ENCODE results near the gene PLPPR2. TPM values are rescaled to one million over a fixed set of nuclear protein-coding genes. Genes with fewer than 3 reads are reported as not detected.
A peak's percentile ranks its signal among the peaks of the same experiment; 100 is the strongest.

Gene PLPPR2
- polyA plus RNA-seq, 2 of the 4 experiments (the other 2 are of a cell fraction) = 5.6 to 9.7 TPM

DNA sequence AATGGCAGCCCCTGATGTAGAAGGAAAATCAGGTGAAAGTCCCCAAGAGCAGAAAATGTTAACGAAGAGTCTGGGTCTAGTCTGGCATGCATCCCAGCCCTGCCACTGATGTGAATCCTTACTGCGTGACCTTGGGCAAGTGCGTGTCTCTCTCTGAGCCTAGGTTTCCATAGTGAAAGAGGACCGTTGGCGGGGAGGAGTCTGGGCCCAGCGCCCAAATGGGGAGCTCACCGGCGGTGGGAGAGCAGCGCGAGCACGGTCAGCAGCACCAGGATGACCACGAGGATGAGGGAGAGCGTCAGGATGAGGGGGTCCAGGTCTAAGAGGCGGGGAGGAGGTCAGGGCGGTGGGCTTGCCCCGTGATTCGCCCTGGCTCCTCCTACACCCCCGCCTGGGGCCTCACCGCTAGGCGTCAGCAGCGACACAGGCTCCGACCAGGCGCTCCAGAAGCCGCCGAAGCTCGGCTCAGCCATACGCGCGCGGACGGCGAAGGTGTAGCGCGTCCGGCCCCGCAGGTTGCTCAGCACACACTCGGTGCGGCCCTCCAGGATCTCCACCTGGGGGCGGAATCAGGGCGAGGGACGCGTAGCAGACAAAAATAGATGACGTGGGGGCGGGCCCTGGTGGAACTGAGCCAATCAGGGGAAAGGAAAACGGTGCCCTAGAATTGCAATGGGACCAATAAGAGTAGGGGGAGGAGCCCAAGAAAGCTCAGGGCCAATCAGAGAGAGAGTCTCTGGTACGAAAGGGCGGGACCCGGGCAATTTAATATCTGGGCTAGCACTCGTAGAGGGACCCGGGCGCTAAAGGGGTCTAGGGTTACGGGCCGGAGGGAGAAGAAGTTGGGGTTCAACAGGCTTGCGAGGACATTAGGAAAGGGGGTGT lies 25.7 kb downstream of the PLPPR2 start:
- FAIRE-seq (no peak), ATAC-seq (peak; percentile 73 to 84), DNase-seq (ENCODE audit: low read depth in 1 of 2, low spot score in 1 of 2) (peak; percentile 96 to 98)
- Histone ChIP-seq H3K27ac (peak overlapping the region; percentile 76 to 91), H3K9me3 (no peaks in the 10 kb centered on the region), H3K4me3 (peak overlapping the region; percentile 51), H3K4me2 (peak overlapping the region; percentile 72), H3K4me1 (peaks cover 41% of the 10 kb centered on the region)
- ChIA-PET CTCF (interaction anchor here (0.6 to 5.8 kb wide), 42 partner anchors 12 to 285 kb away, joined by 3 to 50 read pairs (median 6); partner anchors contain the start of genes CCDC159, ODAD3, RAB3D and RGL3), POLR2A (interaction anchor here (0.7 to 2.6 kb wide), 12 partner anchors 32 to 242 kb away, joined by 3 to 18 read pairs (median 5); partner anchors contain the start of genes CCDC159, ODAD3, PRKCSH and RAB3D)
- WGBS (ENCODE audit: missing lambda C conversion rate) = 2% methylated on average over 33 of the region's 54 CpGs
- TF ChIP-seq JUN (IDR thresholded peaks at IDR 0.05) (no peak; a peak in 2 of 5 replicates), EP300 (IDR thresholded peaks at IDR 0.05) (no peak), HEYL (CRISPR knock-in tag; IDR thresholded peaks at IDR 0.05) (no peak), FOSB (CRISPR knock-in tag; IDR thresholded peaks at IDR 0.05) (no peak), EHMT2 (IDR thresholded peaks at IDR 0.05; ENCODE audit: low read depth) (no peak), ESRRA (IDR thresholded peaks at IDR 0.05; ENCODE audit: borderline replicate concordance, low read length) (no peak), EHF (CRISPR knock-in tag; IDR thresholded peaks at IDR 0.05) (no peak), SREBF2 (IDR thresholded peaks at IDR 0.05) (no peak), PHF8 (IDR thresholded peaks at IDR 0.05; ENCODE audit: borderline replicate concordance, low read depth) (peak; percentile 45; the same call in 1 of the 2 replicates), HDAC2 (IDR thresholded peaks at IDR 0.05) (no peak), GATA3 (IDR thresholded peaks at IDR 0.05; ENCODE audit: borderline replicate concordance) (no peak), CHD4 (IDR thresholded peaks at IDR 0.05; ENCODE audit: borderline replicate concordance) (no peak), FOXS1 (CRISPR knock-in tag; IDR thresholded peaks at IDR 0.05) (no peak), RNF2 (IDR thresholded peaks at IDR 0.05; ENCODE audit: borderline replicate concordance, low read depth) (no peak), CEBPB (IDR thresholded peaks at IDR 0.05) (no peak), RAD21 (conservative IDR thresholded peaks at IDR 0.05 in 1 of 2, IDR thresholded peaks at IDR 0.05 in 1 of 2) (peak; percentile 42 to 43; a peak in 3 of 5 replicates), TFCP2L1 (CRISPR knock-in tag; IDR thresholded peaks at IDR 0.05) (no peak), SMC3 (IDR thresholded peaks at IDR 0.05) (peak; percentile 57), RARB (CRISPR knock-in tag; IDR thresholded peaks at IDR 0.05) (no peak)
- TF ChIP-seq, protein P1, sequence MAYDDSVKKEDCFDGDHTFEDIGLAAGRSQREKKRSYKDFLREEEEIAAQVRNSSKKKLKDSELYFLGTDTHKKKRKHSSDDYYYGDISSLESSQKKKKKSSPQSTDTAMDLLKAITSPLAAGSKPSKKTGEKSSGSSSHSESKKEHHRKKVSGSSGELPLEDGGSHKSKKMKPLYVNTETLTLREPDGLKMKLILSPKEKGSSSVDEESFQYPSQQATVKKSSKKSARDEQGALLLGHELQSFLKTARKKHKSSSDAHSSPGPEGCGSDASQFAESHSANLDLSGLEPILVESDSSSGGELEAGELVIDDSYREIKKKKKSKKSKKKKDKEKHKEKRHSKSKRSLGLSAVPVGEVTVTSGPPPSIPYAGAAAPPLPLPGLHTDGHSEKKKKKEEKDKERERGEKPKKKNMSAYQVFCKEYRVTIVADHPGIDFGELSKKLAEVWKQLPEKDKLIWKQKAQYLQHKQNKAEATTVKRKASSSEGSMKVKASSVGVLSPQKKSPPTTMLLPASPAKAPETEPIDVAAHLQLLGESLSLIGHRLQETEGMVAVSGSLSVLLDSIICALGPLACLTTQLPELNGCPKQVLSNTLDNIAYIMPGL (CRISPR knock-in tag; IDR thresholded peaks at IDR 0.05; ENCODE audit: borderline replicate concordance) = no peak
- TF ChIP-seq, protein P2, sequence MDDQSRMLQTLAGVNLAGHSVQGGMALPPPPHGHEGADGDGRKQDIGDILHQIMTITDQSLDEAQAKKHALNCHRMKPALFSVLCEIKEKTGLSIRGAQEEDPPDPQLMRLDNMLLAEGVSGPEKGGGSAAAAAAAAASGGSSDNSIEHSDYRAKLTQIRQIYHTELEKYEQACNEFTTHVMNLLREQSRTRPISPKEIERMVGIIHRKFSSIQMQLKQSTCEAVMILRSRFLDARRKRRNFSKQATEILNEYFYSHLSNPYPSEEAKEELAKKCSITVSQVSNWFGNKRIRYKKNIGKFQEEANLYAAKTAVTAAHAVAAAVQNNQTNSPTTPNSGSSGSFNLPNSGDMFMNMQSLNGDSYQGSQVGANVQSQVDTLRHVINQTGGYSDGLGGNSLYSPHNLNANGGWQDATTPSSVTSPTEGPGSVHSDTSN (IDR thresholded peaks at IDR 0.05) = no peak
- TF ChIP-seq, protein P3, sequence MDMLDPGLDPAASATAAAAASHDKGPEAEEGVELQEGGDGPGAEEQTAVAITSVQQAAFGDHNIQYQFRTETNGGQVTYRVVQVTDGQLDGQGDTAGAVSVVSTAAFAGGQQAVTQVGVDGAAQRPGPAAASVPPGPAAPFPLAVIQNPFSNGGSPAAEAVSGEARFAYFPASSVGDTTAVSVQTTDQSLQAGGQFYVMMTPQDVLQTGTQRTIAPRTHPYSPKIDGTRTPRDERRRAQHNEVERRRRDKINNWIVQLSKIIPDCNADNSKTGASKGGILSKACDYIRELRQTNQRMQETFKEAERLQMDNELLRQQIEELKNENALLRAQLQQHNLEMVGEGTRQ (IDR thresholded peaks at IDR 0.05) = no peak
- TF ChIP-seq, protein P4, sequence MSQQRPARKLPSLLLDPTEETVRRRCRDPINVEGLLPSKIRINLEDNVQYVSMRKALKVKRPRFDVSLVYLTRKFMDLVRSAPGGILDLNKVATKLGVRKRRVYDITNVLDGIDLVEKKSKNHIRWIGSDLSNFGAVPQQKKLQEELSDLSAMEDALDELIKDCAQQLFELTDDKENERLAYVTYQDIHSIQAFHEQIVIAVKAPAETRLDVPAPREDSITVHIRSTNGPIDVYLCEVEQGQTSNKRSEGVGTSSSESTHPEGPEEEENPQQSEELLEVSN (IDR thresholded peaks at IDR 0.05; ENCODE audit: borderline replicate concordance, low read depth) = no peak
- TF ChIP-seq, protein P5, sequence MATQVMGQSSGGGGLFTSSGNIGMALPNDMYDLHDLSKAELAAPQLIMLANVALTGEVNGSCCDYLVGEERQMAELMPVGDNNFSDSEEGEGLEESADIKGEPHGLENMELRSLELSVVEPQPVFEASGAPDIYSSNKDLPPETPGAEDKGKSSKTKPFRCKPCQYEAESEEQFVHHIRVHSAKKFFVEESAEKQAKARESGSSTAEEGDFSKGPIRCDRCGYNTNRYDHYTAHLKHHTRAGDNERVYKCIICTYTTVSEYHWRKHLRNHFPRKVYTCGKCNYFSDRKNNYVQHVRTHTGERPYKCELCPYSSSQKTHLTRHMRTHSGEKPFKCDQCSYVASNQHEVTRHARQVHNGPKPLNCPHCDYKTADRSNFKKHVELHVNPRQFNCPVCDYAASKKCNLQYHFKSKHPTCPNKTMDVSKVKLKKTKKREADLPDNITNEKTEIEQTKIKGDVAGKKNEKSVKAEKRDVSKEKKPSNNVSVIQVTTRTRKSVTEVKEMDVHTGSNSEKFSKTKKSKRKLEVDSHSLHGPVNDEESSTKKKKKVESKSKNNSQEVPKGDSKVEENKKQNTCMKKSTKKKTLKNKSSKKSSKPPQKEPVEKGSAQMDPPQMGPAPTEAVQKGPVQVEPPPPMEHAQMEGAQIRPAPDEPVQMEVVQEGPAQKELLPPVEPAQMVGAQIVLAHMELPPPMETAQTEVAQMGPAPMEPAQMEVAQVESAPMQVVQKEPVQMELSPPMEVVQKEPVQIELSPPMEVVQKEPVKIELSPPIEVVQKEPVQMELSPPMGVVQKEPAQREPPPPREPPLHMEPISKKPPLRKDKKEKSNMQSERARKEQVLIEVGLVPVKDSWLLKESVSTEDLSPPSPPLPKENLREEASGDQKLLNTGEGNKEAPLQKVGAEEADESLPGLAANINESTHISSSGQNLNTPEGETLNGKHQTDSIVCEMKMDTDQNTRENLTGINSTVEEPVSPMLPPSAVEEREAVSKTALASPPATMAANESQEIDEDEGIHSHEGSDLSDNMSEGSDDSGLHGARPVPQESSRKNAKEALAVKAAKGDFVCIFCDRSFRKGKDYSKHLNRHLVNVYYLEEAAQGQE (IDR thresholded peaks at IDR 0.05) = no peak
- TF ChIP-seq, protein P6, sequence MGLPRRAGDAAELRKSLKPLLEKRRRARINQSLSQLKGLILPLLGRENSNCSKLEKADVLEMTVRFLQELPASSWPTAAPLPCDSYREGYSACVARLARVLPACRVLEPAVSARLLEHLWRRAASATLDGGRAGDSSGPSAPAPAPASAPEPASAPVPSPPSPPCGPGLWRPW (IDR thresholded peaks at IDR 0.05) = no peak
- TF ChIP-seq, protein P7, sequence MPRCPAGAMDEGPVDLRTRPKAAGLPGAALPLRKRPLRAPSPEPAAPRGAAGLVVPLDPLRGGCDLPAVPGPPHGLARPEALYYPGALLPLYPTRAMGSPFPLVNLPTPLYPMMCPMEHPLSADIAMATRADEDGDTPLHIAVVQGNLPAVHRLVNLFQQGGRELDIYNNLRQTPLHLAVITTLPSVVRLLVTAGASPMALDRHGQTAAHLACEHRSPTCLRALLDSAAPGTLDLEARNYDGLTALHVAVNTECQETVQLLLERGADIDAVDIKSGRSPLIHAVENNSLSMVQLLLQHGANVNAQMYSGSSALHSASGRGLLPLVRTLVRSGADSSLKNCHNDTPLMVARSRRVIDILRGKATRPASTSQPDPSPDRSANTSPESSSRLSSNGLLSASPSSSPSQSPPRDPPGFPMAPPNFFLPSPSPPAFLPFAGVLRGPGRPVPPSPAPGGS (IDR thresholded peaks at IDR 0.05) = no peak
- TF ChIP-seq, protein P8, sequence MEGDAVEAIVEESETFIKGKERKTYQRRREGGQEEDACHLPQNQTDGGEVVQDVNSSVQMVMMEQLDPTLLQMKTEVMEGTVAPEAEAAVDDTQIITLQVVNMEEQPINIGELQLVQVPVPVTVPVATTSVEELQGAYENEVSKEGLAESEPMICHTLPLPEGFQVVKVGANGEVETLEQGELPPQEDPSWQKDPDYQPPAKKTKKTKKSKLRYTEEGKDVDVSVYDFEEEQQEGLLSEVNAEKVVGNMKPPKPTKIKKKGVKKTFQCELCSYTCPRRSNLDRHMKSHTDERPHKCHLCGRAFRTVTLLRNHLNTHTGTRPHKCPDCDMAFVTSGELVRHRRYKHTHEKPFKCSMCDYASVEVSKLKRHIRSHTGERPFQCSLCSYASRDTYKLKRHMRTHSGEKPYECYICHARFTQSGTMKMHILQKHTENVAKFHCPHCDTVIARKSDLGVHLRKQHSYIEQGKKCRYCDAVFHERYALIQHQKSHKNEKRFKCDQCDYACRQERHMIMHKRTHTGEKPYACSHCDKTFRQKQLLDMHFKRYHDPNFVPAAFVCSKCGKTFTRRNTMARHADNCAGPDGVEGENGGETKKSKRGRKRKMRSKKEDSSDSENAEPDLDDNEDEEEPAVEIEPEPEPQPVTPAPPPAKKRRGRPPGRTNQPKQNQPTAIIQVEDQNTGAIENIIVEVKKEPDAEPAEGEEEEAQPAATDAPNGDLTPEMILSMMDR (IDR thresholded peaks at IDR 0.05) = peak; percentile 51
